HL-60 (cell line): ENCODE results near the gene GID8.

ENCODE experiments used
- DNase-seq, 2 experiments: peaks; one replicate each; pipeline ENCODE4 v3.0.0-alpha.2; 2010 to 2020; ENCODE audit warnings: low read depth in 1 of 2, low spot score in 1 of 2
- H3K27ac ChIP-seq: fragments of 250-450 bp; sonication (Bioruptor Pico); replicated peaks from 2 replicates; pipeline ENCODE4 v1.5.1; 2020; ENCODE audit warnings: mild to moderate bottlenecking, moderate library complexity
- H3K27me3 ChIP-seq: fragments of 250-450 bp; sonication (Bioruptor Pico); 2 replicates; pipeline ENCODE4 v1.5.1; 2021; ENCODE audit warnings: mild to moderate bottlenecking, moderate library complexity; ENCODE audit not compliant: insufficient read depth, poor library complexity, severe bottlenecking
- H3K4me3 ChIP-seq: replicated peaks from 2 replicates; pipeline ENCODE4 v1.5.1; 2011; ENCODE audit warnings: mild to moderate bottlenecking, control low read depth, low read length; ENCODE audit not compliant: insufficient read depth
- CTCF ChIP-seq: IDR thresholded peaks from one replicate; pipeline ENCODE4 v1.5.1; 2011; ENCODE audit warnings: low read length, control low read depth, inconsistent platforms; ENCODE audit not compliant: insufficient read depth
- GABPA ChIP-seq: IDR thresholded peaks from 2 replicates; pipeline ENCODE4 v1.6.1; 2012; ENCODE audit warnings: low read depth
- POLR2AphosphoS5 ChIP-seq: IDR thresholded peaks from 2 replicates; pipeline ENCODE4 v1.6.1; 2012; ENCODE audit warnings: low read depth
- REST ChIP-seq: IDR thresholded peaks from 2 replicates; pipeline ENCODE4 v1.6.1; 2012; ENCODE audit warnings: low read depth; ENCODE audit not compliant: insufficient replicate concordance
- SPI1 ChIP-seq: IDR thresholded peaks from 2 replicates; pipeline ENCODE4 v1.6.1; 2012; ENCODE audit warnings: low read depth, mild to moderate bottlenecking, borderline replicate concordance

Gene GID8

GRCh38 chr20:62962891-62963613 lies 25.1 kb downstream of the GID8 start:
- Histone ChIP-seq H3K27ac (no peak overlapping the region), H3K27me3 (no peaks in the 10 kb centered on the region), H3K4me3 (no peak overlapping the region)
- TF ChIP-seq CTCF (no peak), SPI1 (no peak), POLR2AphosphoS5 (no peak), GABPA (no peak), REST (no peak)
- DNase-seq: no peak

- H3K4me3 ChIP-seq: no peak overlapping the region
- no peaks in the 10 kb centered on the region for H3K27me3 ChIP-seq
- no peak for DNase-seq
- TF ChIP-seq REST: peak; percentile 24
- TF ChIP-seq POLR2AphosphoS5: no peak
- H3K27ac ChIP-seq: no peak overlapping the region
Observed at GRCh38 chr20:62963614-62964397, 25.9 kb downstream of the GID8 start.

- no peak overlapping the region for H3K27ac ChIP-seq
- H3K27me3 ChIP-seq: no peaks in the 10 kb centered on the region
- H3K4me3 ChIP-seq: no peak overlapping the region
- DNase-seq: no peak
- TF ChIP-seq POLR2AphosphoS5: no peak
- no peak for TF ChIP-seq REST
- no peak for TF ChIP-seq GABPA
- TF ChIP-seq SPI1: no peak
- TF ChIP-seq CTCF: no peak
Observed at GRCh38 chr20:62964700-62965099, 26.8 kb downstream of the GID8 start.
